Measurements from ENCODE around the gene ZEB2. TPM values are rescaled to one million over a fixed set of nuclear protein-coding genes. Genes with fewer than 3 reads are reported as not detected.

The ZEB2 gene
- total and polyA plus RNA-seq, 2 of the 8 experiments (the other 6 are each of a cell fraction or from before 2014, with no cell fraction given), result 0.38 TPM; not detected in 1

GRCh38 chr2:144502369-144502768, 17.6 kb downstream of the ZEB2 start (continued):
- TF ChIP-seq CHD7 (IDR thresholded peaks at IDR 0.05; ENCODE audit: insufficient replicate concordance, low read length) (no peak), RAD21 (IDR thresholded peaks at IDR 0.05 in 1 of 2, conservative IDR thresholded peaks at IDR 0.05 in 1 of 2; ENCODE audit: low read depth in 2 of 2, low read length in 2 of 2) (no peak), POLR2A (IDR thresholded peaks at IDR 0.05; ENCODE audit: control extremely low read depth in 1 of 2, low read depth in 2 of 2, low read length in 2 of 2) (no peak), RBBP5 (IDR thresholded peaks at IDR 0.05; ENCODE audit: borderline replicate concordance, low read depth, low read length) (no peak), USF2 (IDR thresholded peaks at IDR 0.05; ENCODE audit: low read length) (no peak), CHD2 (IDR thresholded peaks at IDR 0.05; ENCODE audit: low read length) (no peak), GABPA (IDR thresholded peaks at IDR 0.05; ENCODE audit: borderline replicate concordance, insufficient read depth, low read length) (no peak), SIRT6 (IDR thresholded peaks at IDR 0.05; ENCODE audit: low read length) (no peak), EGR1 (IDR thresholded peaks at IDR 0.05; ENCODE audit: borderline replicate concordance, low read depth, low read length) (no peak), TBP (IDR thresholded peaks at IDR 0.05; ENCODE audit: low read depth, low read length) (no peak), NANOG (IDR thresholded peaks at IDR 0.05; ENCODE audit: insufficient read depth, low read depth, low read length, poor library complexity, severe bottlenecking) (no peak)
